ENCODE measurements around the gene MPRIP. TPM values are rescaled to one million over a fixed set of nuclear protein-coding genes. Genes with fewer than 3 reads are reported as not detected.

MPRIP gene
- polyA plus RNA-seq, 1 donor (not counting 4 experiments of a cell fraction or from before 2014, with no cell fraction given), result 113 TPM

DNA sequence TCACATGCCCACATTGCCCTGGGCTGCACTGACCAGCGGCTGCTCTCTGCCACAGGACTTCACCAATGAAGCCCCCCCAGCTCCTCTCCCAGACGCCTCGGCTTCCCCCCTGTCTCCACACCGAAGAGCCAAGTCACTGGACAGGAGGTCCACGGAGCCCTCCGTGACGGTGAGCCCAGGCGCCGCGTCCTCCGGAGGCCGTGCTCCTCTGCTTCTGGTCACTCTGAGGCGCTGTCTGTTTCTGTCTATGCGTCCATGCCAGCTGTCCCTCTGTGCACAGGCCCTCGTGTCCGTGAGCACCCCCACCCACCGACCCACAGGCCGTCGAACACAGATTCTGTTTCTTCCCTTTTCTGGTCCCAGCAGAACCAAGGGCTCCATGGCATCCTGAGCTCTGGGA, 101.2 kb downstream of the MPRIP start:
- Histone ChIP-seq H3K9ac (ENCODE audit: control insufficient read depth, extremely low read depth, insufficient read depth, low read length) (no peak overlapping the region), H3K4me3 (ENCODE audit: control insufficient read depth in 2 of 3, extremely low read depth in 1 of 3, insufficient read depth in 2 of 3, low read depth in 1 of 3, low read length in 3 of 3) (no peak overlapping the region), H3K4me1 (ENCODE audit: control insufficient read depth, extremely low read depth, insufficient read depth, low read length) (peaks cover 26% of the 10 kb centered on the region), H3K27ac (ENCODE audit: control insufficient read depth, insufficient read depth, low read length) (no peak overlapping the region), H3K79me2 (ENCODE audit: control insufficient read depth, insufficient read depth, low read length) (no peaks in the 10 kb centered on the region), H3K9me3 (ENCODE audit: control insufficient read depth, low read depth, low read length) (no peaks in the 10 kb centered on the region), H4K20me1 (ENCODE audit: control insufficient read depth, extremely low read depth, insufficient read depth, low read length) (peaks cover 5% of the 10 kb centered on the region), H3K36me3 (ENCODE audit: control insufficient read depth in 2 of 2, extremely low read depth in 1 of 2, insufficient read depth in 2 of 2, low read length in 2 of 2) (peaks cover 51 to 67% of the 10 kb centered on the region in 2 experiments), H3K27me3 (ENCODE audit: control insufficient read depth, extremely low read depth, insufficient read depth, low read length) (no peaks in the 10 kb centered on the region), H3K9me1 (ENCODE audit: control insufficient read depth, extremely low read depth, insufficient read depth, low read length) (peaks cover 3% of the 10 kb centered on the region), H3K4me2 (ENCODE audit: control insufficient read depth, extremely low read depth, insufficient read depth, low read depth, low read length) (no peak overlapping the region), H2AFZ (ENCODE audit: control insufficient read depth, low read length) (no peak overlapping the region)
- no peak for TF ChIP-seq EZH2 (IDR thresholded peaks at IDR 0.05; ENCODE audit: low read length)
- TF ChIP-seq, protein P1, sequence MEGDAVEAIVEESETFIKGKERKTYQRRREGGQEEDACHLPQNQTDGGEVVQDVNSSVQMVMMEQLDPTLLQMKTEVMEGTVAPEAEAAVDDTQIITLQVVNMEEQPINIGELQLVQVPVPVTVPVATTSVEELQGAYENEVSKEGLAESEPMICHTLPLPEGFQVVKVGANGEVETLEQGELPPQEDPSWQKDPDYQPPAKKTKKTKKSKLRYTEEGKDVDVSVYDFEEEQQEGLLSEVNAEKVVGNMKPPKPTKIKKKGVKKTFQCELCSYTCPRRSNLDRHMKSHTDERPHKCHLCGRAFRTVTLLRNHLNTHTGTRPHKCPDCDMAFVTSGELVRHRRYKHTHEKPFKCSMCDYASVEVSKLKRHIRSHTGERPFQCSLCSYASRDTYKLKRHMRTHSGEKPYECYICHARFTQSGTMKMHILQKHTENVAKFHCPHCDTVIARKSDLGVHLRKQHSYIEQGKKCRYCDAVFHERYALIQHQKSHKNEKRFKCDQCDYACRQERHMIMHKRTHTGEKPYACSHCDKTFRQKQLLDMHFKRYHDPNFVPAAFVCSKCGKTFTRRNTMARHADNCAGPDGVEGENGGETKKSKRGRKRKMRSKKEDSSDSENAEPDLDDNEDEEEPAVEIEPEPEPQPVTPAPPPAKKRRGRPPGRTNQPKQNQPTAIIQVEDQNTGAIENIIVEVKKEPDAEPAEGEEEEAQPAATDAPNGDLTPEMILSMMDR (optimal IDR thresholded peaks at IDR 0.05 in 1 of 3, IDR thresholded peaks at IDR 0.05 in 1 of 3, conservative IDR thresholded peaks at IDR 0.05 in 1 of 3; ENCODE audit: extremely low read depth in 1 of 3, insufficient read depth in 2 of 3, low read length in 3 of 3), result no peak
- no peak for FAIRE-seq
- no peak for DNase-seq (ENCODE audit: low read depth, low spot score)
- dilution Hi-C loops (cut with MboI; ENCODE audit: extremely low pct_ligation_motif_present, low sequenced_read_pairs), result no loop called here

DNA sequence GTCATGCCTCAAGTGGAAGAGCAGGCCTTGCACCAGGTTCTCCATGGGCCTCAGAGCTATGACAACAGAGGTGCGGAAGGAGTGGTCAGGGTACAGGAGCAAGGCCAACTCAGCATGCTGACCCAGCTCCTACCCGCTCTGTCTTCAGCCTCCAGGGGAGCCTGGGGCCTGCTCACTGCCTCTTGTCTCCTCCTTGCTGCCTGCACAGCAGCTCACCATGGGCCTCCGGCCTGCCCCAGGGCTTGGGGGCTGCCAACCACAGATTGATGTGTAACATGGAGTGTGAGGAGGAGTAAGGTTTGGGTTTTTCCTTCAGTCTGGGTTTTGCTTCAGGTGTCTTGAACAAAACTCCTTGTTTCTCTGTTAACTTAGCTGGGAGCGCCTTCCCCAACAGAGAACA, 101.8 kb downstream of the MPRIP start:
- Histone ChIP-seq H3K27me3 (ENCODE audit: control insufficient read depth, extremely low read depth, insufficient read depth, low read length) (no peaks in the 10 kb centered on the region), H3K79me2 (ENCODE audit: control insufficient read depth, insufficient read depth, low read length) (no peaks in the 10 kb centered on the region), H3K36me3 (ENCODE audit: control insufficient read depth in 2 of 2, extremely low read depth in 1 of 2, insufficient read depth in 2 of 2, low read length in 2 of 2) (peaks cover 46 to 61% of the 10 kb centered on the region in 2 experiments), H3K9ac (ENCODE audit: control insufficient read depth, extremely low read depth, insufficient read depth, low read length) (no peak overlapping the region), H3K4me2 (ENCODE audit: control insufficient read depth, extremely low read depth, insufficient read depth, low read depth, low read length) (no peak overlapping the region), H3K9me1 (ENCODE audit: control insufficient read depth, extremely low read depth, insufficient read depth, low read length) (peaks cover 3% of the 10 kb centered on the region), H4K20me1 (ENCODE audit: control insufficient read depth, extremely low read depth, insufficient read depth, low read length) (peaks cover 5% of the 10 kb centered on the region), H3K9me3 (ENCODE audit: control insufficient read depth, low read depth, low read length) (no peaks in the 10 kb centered on the region), H2AFZ (ENCODE audit: control insufficient read depth, low read length) (no peak overlapping the region), H3K27ac (ENCODE audit: control insufficient read depth, insufficient read depth, low read length) (no peak overlapping the region), H3K4me3 (ENCODE audit: control insufficient read depth in 2 of 3, extremely low read depth in 1 of 3, insufficient read depth in 2 of 3, low read depth in 1 of 3, low read length in 3 of 3) (no peak overlapping the region), H3K4me1 (ENCODE audit: control insufficient read depth, extremely low read depth, insufficient read depth, low read length) (peaks cover 26% of the 10 kb centered on the region)
- TF ChIP-seq EZH2 (IDR thresholded peaks at IDR 0.05; ENCODE audit: low read length), result no peak
- no peak for FAIRE-seq
- no peak for DNase-seq (ENCODE audit: low read depth, low spot score)
- dilution Hi-C loops (cut with MboI; ENCODE audit: extremely low pct_ligation_motif_present, low sequenced_read_pairs), result no loop called here
